Measurements from ENCODE around the gene NRN1L.

- TF ChIP-seq CTCF (conservative IDR thresholded peaks at IDR 0.05 in 1 of 2, IDR thresholded peaks at IDR 0.05 in 1 of 2; ENCODE audit: extremely low read depth in 1 of 2, insufficient read depth in 1 of 2, low read depth in 1 of 2, low read length in 2 of 2) (no peak), EZH2 (IDR thresholded peaks at IDR 0.05; ENCODE audit: borderline replicate concordance, low read length) (no peak)
Measured at GRCh38 chr16:67857547-67858233, 27.0 kb upstream of the NRN1L start.
